Measurements from ENCODE around the gene FNDC3B.
A peak's percentile ranks its signal among the peaks of the same experiment; 100 is the strongest.

FNDC3B gene

GRCh38 chr3:172175254-172175599, 135.8 kb downstream of the FNDC3B start:
- H3K27ac Mint-ChIP-seq, result no peak overlapping the region

DNA sequence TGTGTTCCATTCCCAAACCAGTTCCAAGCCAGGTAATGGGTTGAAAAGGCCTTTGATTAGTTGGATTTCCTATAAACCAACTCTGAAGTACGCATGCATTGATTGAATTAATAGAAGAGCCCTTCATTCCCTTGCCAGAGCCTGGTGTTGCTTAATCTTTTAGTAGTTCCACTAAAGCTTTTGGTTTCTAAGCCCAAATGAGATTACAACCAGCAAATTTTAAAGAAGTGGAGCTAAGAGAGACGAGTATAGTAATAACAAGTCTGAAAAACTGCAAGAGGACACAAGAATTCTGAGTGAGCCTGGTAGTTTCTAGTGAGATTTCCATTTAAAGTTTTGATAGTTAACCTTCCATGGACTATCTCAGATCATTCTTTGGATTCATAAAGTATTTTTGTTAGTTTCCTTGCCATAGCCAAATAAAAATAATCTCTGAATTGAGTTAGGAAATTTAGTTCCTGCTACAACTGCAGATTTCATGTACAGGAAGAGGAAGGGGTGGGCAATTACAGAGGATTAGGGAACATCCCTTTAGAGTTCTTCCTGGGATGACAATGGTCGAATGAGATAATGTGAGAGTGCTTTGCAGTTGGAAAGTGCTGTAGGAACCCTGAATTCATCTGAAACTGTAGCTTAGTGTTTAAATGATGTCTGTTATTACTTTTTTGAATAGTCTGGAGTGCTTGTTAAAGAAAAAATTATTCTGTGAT, 136.8 kb downstream of the FNDC3B start:
- no peaks in the 10 kb centered on the region for H3K9me3 Mint-ChIP-seq
- H3K4me3 Mint-ChIP-seq, result no peak overlapping the region
- peaks cover 21% of the 10 kb centered on the region for H3K4me1 Mint-ChIP-seq
- no peaks in the 10 kb centered on the region for H3K27me3 Mint-ChIP-seq
- DNase-seq (no peak), ATAC-seq (no peak)
- H3K27ac Mint-ChIP-seq, result no peak overlapping the region
- H3K36me3 Mint-ChIP-seq (ENCODE audit: low read depth), result peaks cover 7% of the 10 kb centered on the region

More at GRCh38 chr3:172175254-172175599, 135.8 kb downstream of the FNDC3B start:
- H3K36me3 Mint-ChIP-seq (ENCODE audit: low read depth), result peaks cover 7% of the 10 kb centered on the region
- no peak overlapping the region for H3K4me3 Mint-ChIP-seq
- peaks cover 17% of the 10 kb centered on the region for H3K4me1 Mint-ChIP-seq
- H3K27me3 Mint-ChIP-seq, result no peaks in the 10 kb centered on the region
- no peak for ATAC-seq
- H3K9me3 Mint-ChIP-seq, result no peaks in the 10 kb centered on the region
- no peak for DNase-seq

DNA sequence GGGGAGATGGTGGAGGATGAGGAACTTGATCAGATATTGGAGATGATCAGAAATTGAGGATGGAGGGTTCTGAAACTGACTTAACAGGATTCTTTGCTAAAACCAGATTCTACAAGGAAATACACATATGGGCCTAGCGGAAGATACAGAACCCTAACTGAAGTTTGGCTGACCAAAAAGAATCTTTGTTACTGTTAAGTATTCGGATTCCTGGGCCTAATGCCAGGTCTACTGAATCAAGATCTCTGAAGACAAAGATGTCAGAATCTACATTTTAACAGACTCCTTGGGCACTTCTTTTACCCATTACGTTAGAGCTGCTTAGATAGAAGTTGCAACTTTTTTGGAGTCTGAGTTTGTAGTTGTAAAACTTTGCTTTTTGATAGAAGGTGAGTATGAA, 137.7 kb downstream of the FNDC3B start:
- Mint-ChIP-seq H3K9me3 (no peaks in the 10 kb centered on the region), H3K27me3 (no peaks in the 10 kb centered on the region), H3K27ac (no peak overlapping the region), H3K4me3 (no peak overlapping the region), H3K36me3 (ENCODE audit: low read depth) (peaks cover 7% of the 10 kb centered on the region), H3K4me1 (peaks cover 25% of the 10 kb centered on the region)
- ATAC-seq, result no peak
- DNase-seq, result no peak

- DNase-seq, result no peak
- Mint-ChIP-seq H3K4me1 (peaks cover 29% of the 10 kb centered on the region), H3K9me3 (no peaks in the 10 kb centered on the region), H3K27me3 (no peaks in the 10 kb centered on the region), H3K36me3 (ENCODE audit: low read depth) (peaks cover 7% of the 10 kb centered on the region), H3K27ac (no peak overlapping the region), H3K4me3 (no peak overlapping the region)
- no peak for ATAC-seq
Observed at GRCh38 chr3:172177803-172178316, 138.5 kb downstream of the FNDC3B start.

- peaks cover 7% of the 10 kb centered on the region for H3K36me3 Mint-ChIP-seq (ENCODE audit: low read depth)
- peaks cover 30% of the 10 kb centered on the region for H3K4me1 Mint-ChIP-seq
- DNase-seq, result no peak
- H3K4me3 Mint-ChIP-seq, result no peak overlapping the region
- ATAC-seq, result no peak
- no peaks in the 10 kb centered on the region for H3K9me3 Mint-ChIP-seq
- H3K27me3 Mint-ChIP-seq, result no peaks in the 10 kb centered on the region
- H3K27ac Mint-ChIP-seq, result no peak overlapping the region
Observed at GRCh38 chr3:172179680-172180399, 140.5 kb downstream of the FNDC3B start.

DNA sequence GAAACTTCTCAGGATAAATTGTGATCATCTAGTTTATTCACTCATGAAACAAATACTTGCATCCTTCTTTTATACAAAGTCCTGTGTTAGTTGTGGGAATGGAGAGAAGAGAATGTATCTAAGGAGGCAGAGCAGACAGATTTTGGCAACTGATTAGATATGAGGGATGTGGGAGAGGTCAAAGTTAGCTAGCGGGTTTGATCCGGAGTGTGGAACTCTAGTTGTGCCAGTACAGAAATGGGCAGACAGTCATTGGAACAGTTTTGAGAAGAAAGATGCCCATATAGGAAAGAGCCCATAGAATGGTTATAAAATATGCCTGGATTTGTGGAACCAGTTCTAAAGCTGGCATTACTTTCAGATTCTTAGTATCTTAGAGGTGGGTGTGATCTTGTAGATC, 141.1 kb downstream of the FNDC3B start:
- Mint-ChIP-seq H3K27me3 (no peaks in the 10 kb centered on the region), H3K27ac (no peak overlapping the region), H3K9me3 (no peaks in the 10 kb centered on the region), H3K4me3 (no peak overlapping the region), H3K4me1 (peaks cover 34% of the 10 kb centered on the region), H3K36me3 (ENCODE audit: low read depth) (peaks cover 9% of the 10 kb centered on the region)
- no peak for ATAC-seq
- DNase-seq, result no peak

- DNase-seq (peak; percentile 3), ATAC-seq (peak; percentile 59)
- peaks cover 10% of the 10 kb centered on the region for H3K36me3 Mint-ChIP-seq (ENCODE audit: low read depth)
- no peak overlapping the region for H3K4me3 Mint-ChIP-seq
- H3K27ac Mint-ChIP-seq, result peak overlapping the region; percentile 47
- H3K9me3 Mint-ChIP-seq, result no peaks in the 10 kb centered on the region
- H3K4me1 Mint-ChIP-seq, result peaks cover 36% of the 10 kb centered on the region
- H3K27me3 Mint-ChIP-seq, result no peaks in the 10 kb centered on the region
Observed at GRCh38 chr3:172181932-172182586, 142.7 kb downstream of the FNDC3B start.

DNA sequence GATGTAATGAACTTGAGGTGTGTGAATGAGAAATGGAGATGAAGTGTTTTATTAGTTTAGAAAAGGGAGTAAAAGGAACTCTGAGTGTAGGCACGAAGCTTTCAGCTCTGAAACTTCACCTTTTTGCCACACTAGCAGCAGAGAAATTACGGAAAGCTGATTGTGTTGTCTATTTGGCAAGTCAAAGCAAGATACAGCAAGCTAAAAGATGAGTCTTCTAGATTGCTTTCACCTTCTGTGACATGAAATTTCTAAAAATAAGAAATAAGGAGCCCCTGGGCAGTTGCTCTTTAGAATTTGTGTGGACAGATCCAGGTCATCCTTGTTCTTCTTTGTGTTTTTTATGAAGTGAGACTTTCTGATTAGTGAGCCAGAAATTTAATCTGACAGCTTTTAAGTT, 143.4 kb downstream of the FNDC3B start:
- DNase-seq, result no peak
- H3K4me3 Mint-ChIP-seq, result no peak overlapping the region
- H3K9me3 Mint-ChIP-seq, result no peaks in the 10 kb centered on the region
- H3K27ac Mint-ChIP-seq, result no peak overlapping the region
- H3K4me1 Mint-ChIP-seq, result peaks cover 36% of the 10 kb centered on the region
- no peaks in the 10 kb centered on the region for H3K27me3 Mint-ChIP-seq
- no peak for ATAC-seq
- peaks cover 9% of the 10 kb centered on the region for H3K36me3 Mint-ChIP-seq (ENCODE audit: low read depth)

- Mint-ChIP-seq H3K4me1 (peaks cover 36% of the 10 kb centered on the region), H3K4me3 (no peak overlapping the region), H3K27ac (peak overlapping the region; percentile 10), H3K27me3 (no peaks in the 10 kb centered on the region), H3K36me3 (ENCODE audit: low read depth) (peaks cover 6% of the 10 kb centered on the region), H3K9me3 (no peaks in the 10 kb centered on the region)
- DNase-seq (no peak), ATAC-seq (peak; percentile 81)
Observed at GRCh38 chr3:172184106-172184822, 144.9 kb downstream of the FNDC3B start.

GRCh38 chr3:172185907-172186306, 146.5 kb downstream of the FNDC3B start:
- DNase-seq (no peak), ATAC-seq (no peak)
- peaks cover 28% of the 10 kb centered on the region for H3K4me1 Mint-ChIP-seq
- H3K27me3 Mint-ChIP-seq, result no peaks in the 10 kb centered on the region
- H3K27ac Mint-ChIP-seq, result no peak overlapping the region
- peaks cover 3% of the 10 kb centered on the region for H3K36me3 Mint-ChIP-seq (ENCODE audit: low read depth)
- no peaks in the 10 kb centered on the region for H3K9me3 Mint-ChIP-seq
- no peak overlapping the region for H3K4me3 Mint-ChIP-seq

DNA sequence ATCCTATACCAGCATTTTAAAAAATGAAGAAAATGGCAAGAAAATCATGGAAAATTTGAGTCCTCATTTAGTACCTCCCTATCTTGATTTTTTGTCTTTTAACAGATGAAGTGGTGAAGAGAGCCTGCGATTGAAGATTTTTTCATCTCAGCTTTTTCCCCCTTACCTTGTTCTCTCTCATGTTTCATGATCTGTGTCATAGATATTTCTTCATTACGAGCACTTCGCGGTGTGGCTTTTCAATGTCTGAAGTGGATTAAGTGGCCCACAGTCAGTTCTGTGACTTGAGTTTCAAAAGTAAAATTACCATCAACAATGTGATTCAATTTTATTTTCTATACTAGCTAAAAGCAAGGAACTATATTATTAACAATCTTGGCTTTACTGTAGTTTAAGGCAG, 147.2 kb downstream of the FNDC3B start:
- no peak for ATAC-seq

GRCh38 chr3:172187511-172187910, 148.1 kb downstream of the FNDC3B start:
- H3K27ac Mint-ChIP-seq, result no peak overlapping the region
- H3K4me1 Mint-ChIP-seq, result peaks cover 20% of the 10 kb centered on the region
- no peaks in the 10 kb centered on the region for H3K9me3 Mint-ChIP-seq
- DNase-seq, result no peak
- no peak overlapping the region for H3K4me3 Mint-ChIP-seq
- peaks cover 3% of the 10 kb centered on the region for H3K36me3 Mint-ChIP-seq (ENCODE audit: low read depth)
- H3K27me3 Mint-ChIP-seq, result no peaks in the 10 kb centered on the region
- no peak for ATAC-seq

More for the DNA sequence above, 147.2 kb downstream of the FNDC3B start:
- Mint-ChIP-seq H3K4me1 (peaks cover 28% of the 10 kb centered on the region), H3K4me3 (no peak overlapping the region), H3K36me3 (ENCODE audit: low read depth) (peaks cover 3% of the 10 kb centered on the region), H3K27me3 (no peaks in the 10 kb centered on the region), H3K9me3 (no peaks in the 10 kb centered on the region), H3K27ac (no peak overlapping the region)
- DNase-seq, result no peak

DNA sequence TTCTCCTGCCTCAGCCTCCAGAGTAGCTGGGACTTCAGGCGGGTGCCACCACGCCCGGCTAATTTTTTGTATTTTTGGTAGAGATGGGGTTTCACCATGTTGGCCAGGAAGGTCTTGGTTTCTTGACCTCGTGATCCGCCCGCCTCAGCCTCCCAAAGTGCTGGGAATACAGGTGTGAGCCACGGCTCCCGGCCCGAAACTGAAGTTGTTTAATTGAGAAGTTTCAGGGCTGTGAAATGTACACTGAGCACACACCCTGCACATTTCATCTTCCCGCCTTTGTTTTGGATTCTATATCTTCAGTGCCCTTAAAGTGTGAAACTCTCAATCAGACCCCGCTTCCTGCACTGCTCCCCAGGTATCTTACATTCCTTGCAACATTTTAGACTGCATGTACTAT, 149.1 kb downstream of the FNDC3B start:
- H3K4me3 Mint-ChIP-seq, result no peak overlapping the region
- DNase-seq, result no peak
- no peaks in the 10 kb centered on the region for H3K27me3 Mint-ChIP-seq
- peaks cover 6% of the 10 kb centered on the region for H3K36me3 Mint-ChIP-seq (ENCODE audit: low read depth)
- ATAC-seq, result no peak
- H3K27ac Mint-ChIP-seq, result no peak overlapping the region
- H3K9me3 Mint-ChIP-seq, result peaks cover 2% of the 10 kb centered on the region
- H3K4me1 Mint-ChIP-seq, result peaks cover 21% of the 10 kb centered on the region

- H3K4me1 Mint-ChIP-seq, result peaks cover 17% of the 10 kb centered on the region
- ATAC-seq (no peak), DNase-seq (no peak)
- H3K27ac Mint-ChIP-seq, result no peak overlapping the region
- H3K4me3 Mint-ChIP-seq, result no peak overlapping the region
- peaks cover 4% of the 10 kb centered on the region for H3K9me3 Mint-ChIP-seq
- H3K27me3 Mint-ChIP-seq, result no peaks in the 10 kb centered on the region
- H3K36me3 Mint-ChIP-seq (ENCODE audit: low read depth), result peaks cover 8% of the 10 kb centered on the region
Observed at GRCh38 chr3:172189213-172189612, 149.8 kb downstream of the FNDC3B start.
